Panc1 (cell line): ENCODE data around the gene SEH1L. TPM values are rescaled to one million over a fixed set of nuclear protein-coding genes. Genes with fewer than 3 reads are reported as not detected.

Source experiments
- ATAC-seq: fragments of 200-7000 bp; cut with Tn5 transposase; 2 replicates; pipeline ENCODE4 v1.9.1; 2020; ENCODE audit warnings: mild to moderate bottlenecking, moderate library complexity
- BruUV-seq: library from RNA; stranded (reverse); fragments of 400-500 nt; replicated peaks from 2 replicates; lab custom pipeline; 2021; lab: Mats Ljungman, UMichigan
- CTCF ChIA-PET: fragments of 300-600 bp; sonication (Branson Sonifier 250); formaldehyde crosslinking; loops from one replicate; lab custom pipeline; 2022; ENCODE audit warnings: antibody characterized with exemption; lab: Charles Lee
- POLR2A ChIA-PET: fragments of 300-600 bp; sonication (Branson Sonifier 250); formaldehyde crosslinking; loops from one replicate; lab custom pipeline; 2022; ENCODE audit warnings: antibody characterized with exemption; lab: Charles Lee
- DNase-seq: peaks from one replicate; pipeline ENCODE4 v3.0.0-alpha.2; 2010; ENCODE audit warnings: low read depth, low spot score
- H3K27ac ChIP-seq: 2 replicates; pipeline ENCODE4 v1.5.1; 2011; ENCODE audit warnings: mild to moderate bottlenecking, low read length, inconsistent platforms
- H3K27me3 ChIP-seq: fragments of 200-500 bp; sonication (Bioruptor generic); 2 replicates; pipeline ENCODE4 v1.6.0; 2014; ENCODE audit warnings: low read length, inconsistent platforms; ENCODE audit not compliant: control insufficient read depth, insufficient read depth
- H3K36me3 ChIP-seq: fragments of 200-500 bp; sonication (Bioruptor generic); 2 replicates; pipeline ENCODE4 v1.5.1; 2014; ENCODE audit warnings: inconsistent platforms, mild to moderate bottlenecking, low read length, moderate library complexity; ENCODE audit not compliant: control insufficient read depth, insufficient read depth
- H3K4me1 ChIP-seq: 2 replicates; pipeline ENCODE4 v1.5.1; 2011; ENCODE audit warnings: inconsistent platforms, mild to moderate bottlenecking, low read length, moderate library complexity; ENCODE audit not compliant: control insufficient read depth, insufficient read depth
- H3K4me3 ChIP-seq, 2 experiments: 2 replicates each; pipeline ENCODE4 v1.5.1; 2011 to 2012; ENCODE audit warnings: low read depth in 2 of 2, low read length in 2 of 2, mild to moderate bottlenecking in 2 of 2, inconsistent platforms in 1 of 2, moderate library complexity in 1 of 2
- H3K9me3 ChIP-seq: fragments of 200-500 bp; sonication (Bioruptor generic); 2 replicates; pipeline ENCODE4 v1.5.1; 2014; ENCODE audit warnings: low read depth, mild to moderate bottlenecking, inconsistent platforms, low read length, moderate library complexity; ENCODE audit not compliant: control insufficient read depth, insufficient read depth
- POLR2AphosphoS5 ChIP-seq: IDR thresholded peaks from 2 replicates; pipeline ENCODE4 v1.6.1; 2012; ENCODE audit warnings: mild to moderate bottlenecking, low read depth, low read length, moderate library complexity
- REST ChIP-seq, 2 experiments: IDR thresholded peaks; 2 replicates each; pipeline ENCODE4 v1.6.1; 2011 to 2012; ENCODE audit warnings: low read depth in 2 of 2, control low read depth in 1 of 2, low read length in 1 of 2, mild to moderate bottlenecking in 1 of 2, moderate library complexity in 1 of 2; ENCODE audit not compliant: insufficient read depth in 1 of 2
- SIN3A ChIP-seq: IDR thresholded peaks from 2 replicates; pipeline ENCODE4 v1.6.1; 2012; ENCODE audit warnings: low read depth, mild to moderate bottlenecking, low read length, moderate library complexity, borderline replicate concordance; ENCODE audit not compliant: insufficient read depth
- TCF7L2 ChIP-seq: IDR thresholded peaks from 2 replicates; pipeline ENCODE4 v1.6.1; 2011; ENCODE audit warnings: mild to moderate bottlenecking, low read depth, low read length, inconsistent platforms
- in situ Hi-C: cut with HindIII; loops from 2 replicates; pipeline ENCODE4 v1.10.0; 2016; ENCODE audit warnings: low sequenced_read_pairs, low pct_unique_long_range_greater_than_20kb
- intact Hi-C: fragments of 100-400 bp; cut with micrococcal nuclease; formaldehyde crosslinking; loops from one replicate; pipeline ENCODE4 v1.10.0; 2022; ENCODE audit not compliant: unreplicated experiment
- total RNA-seq: library from RNA; stranded (reverse); gene quantifications from one replicate; pipeline ENCODE4 v1.2.1, GENCODE V29; 2021; ENCODE audit not compliant: unreplicated experiment
- TF ChIP-seq, protein P1 (sequence below): fragments of 450-650 bp; IDR thresholded peaks from 2 replicates; pipeline ENCODE4 v1.5.1; 2017; ENCODE audit warnings: mild to moderate bottlenecking

The SEH1L gene
- total RNA-seq, 1 experiment from 2014 or later: 86.5 TPM

DNA sequence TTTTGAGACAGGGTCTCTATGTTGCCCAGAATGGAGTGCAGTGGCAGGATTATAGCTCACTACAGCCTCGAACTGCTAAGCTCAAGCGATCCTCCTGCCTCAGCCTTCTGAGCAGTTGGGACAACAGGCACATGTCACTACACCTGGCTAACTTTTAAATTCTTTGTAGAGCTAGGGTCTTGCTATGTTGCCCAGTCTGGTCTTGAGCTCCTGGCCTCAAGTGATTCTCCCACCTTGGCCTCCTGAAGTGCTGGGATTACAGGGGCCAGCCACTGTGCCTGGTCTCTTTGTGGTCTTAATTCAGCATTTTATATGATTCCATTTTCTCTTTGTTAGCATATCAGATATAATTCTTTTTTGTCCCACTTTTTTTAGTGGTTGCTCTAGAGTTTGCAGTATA is 77.4 kb downstream of the SEH1L start:
- CTCF ChIA-PET: no interaction called here
- Histone ChIP-seq H3K27me3 (no peaks in the 10 kb centered on the region), H3K36me3 (peaks cover 11% of the 10 kb centered on the region), H3K27ac (no peak overlapping the region), H3K4me1 (no peaks in the 10 kb centered on the region), H3K9me3 (no peaks in the 10 kb centered on the region), H3K4me3 (no peak overlapping the region)
- no peak for DNase-seq
- TF ChIP-seq, protein P1, sequence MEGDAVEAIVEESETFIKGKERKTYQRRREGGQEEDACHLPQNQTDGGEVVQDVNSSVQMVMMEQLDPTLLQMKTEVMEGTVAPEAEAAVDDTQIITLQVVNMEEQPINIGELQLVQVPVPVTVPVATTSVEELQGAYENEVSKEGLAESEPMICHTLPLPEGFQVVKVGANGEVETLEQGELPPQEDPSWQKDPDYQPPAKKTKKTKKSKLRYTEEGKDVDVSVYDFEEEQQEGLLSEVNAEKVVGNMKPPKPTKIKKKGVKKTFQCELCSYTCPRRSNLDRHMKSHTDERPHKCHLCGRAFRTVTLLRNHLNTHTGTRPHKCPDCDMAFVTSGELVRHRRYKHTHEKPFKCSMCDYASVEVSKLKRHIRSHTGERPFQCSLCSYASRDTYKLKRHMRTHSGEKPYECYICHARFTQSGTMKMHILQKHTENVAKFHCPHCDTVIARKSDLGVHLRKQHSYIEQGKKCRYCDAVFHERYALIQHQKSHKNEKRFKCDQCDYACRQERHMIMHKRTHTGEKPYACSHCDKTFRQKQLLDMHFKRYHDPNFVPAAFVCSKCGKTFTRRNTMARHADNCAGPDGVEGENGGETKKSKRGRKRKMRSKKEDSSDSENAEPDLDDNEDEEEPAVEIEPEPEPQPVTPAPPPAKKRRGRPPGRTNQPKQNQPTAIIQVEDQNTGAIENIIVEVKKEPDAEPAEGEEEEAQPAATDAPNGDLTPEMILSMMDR: no peak
- TF ChIP-seq SIN3A (no peak), POLR2AphosphoS5 (no peak), REST (IDR thresholded peaks at IDR 0.05; ENCODE audit: insufficient read depth in 1 of 2, low read depth in 2 of 2, low read length in 1 of 2) (no peak), TCF7L2 (no peak)
- POLR2A ChIA-PET: interaction anchor here (0.7 kb wide), 1 partner anchor 426 kb away, joined by 5 read pairs; no protein-coding TSS in a partner anchor
- ATAC-seq: no peak
- intact Hi-C loops (no loop called here), in situ Hi-C loops (no loop called here)
- BruUV-seq: no TSS peak

DNA sequence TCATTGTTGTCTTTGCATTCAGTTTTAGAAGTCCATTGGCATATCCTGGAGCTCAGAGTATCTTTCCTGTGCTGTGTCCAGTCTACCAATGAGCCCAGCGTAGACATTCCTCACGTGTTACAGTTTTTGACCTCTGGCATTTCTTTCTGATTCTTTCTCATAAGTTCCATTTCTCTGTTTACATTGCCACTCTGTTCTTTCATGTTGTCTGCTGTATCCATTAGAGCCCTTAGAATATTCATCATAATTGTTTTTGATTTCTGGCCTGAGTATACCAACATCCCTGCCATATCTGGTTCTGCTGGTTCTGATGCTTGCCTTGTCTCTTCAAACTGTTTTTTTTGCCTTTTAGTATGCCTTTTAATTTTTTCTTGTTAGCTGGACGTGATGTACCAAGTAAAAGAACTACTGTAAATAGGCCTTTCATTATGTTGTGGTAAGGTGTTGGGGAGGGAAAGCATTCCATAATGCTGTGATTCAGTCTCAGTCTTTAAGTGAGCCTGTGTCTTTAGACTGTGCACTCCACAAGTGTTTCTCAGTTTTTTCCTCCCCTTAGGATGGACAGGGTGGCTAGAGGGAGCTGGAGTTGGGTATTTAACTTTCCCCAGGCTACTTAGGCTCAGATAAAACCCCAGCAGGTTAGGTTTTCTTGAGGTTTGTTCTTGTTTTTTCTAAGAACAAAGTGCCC is 78.9 kb downstream of the SEH1L start:
- no peak for TF ChIP-seq SIN3A
- TF ChIP-seq REST (IDR thresholded peaks at IDR 0.05; ENCODE audit: insufficient read depth in 1 of 2, low read depth in 2 of 2, low read length in 1 of 2): no peak
- TF ChIP-seq POLR2AphosphoS5: no peak
- TF ChIP-seq TCF7L2: no peak
- no peaks in the 10 kb centered on the region for H3K27me3 ChIP-seq
- in situ Hi-C loops (no loop called here), intact Hi-C loops (no loop called here)
- CTCF ChIA-PET: no interaction called here
- no peak for DNase-seq
- peaks cover 15% of the 10 kb centered on the region for H3K36me3 ChIP-seq
- no peaks in the 10 kb centered on the region for H3K9me3 ChIP-seq
- H3K4me1 ChIP-seq: no peaks in the 10 kb centered on the region
- no peak overlapping the region for H3K27ac ChIP-seq
- POLR2A ChIA-PET: no interaction called here
- no peak for ATAC-seq
- BruUV-seq: no TSS peak
- no peak overlapping the region for H3K4me3 ChIP-seq
